ENCODE data around the gene NDE1.

DNA sequence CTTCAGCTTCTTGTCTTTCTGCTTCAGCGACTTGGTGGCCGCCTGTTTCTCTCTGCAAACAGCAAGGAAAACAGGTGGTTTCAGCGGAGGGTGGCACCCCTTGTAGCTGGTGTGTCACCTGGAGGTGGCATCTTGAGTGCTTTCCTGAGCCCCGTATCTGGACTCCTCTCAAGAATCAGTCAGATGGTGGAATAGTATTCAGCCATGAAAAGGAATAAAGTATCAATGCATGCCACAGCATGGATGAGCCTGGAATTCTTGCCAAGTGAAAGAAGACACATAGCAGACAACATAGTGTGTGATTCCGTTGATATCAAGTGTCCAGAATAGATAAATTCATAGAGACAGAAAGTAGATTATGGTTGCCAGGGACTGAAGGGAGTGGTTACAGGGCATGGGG is 65.2 kb downstream of the NDE1 start:
- TF ChIP-seq HOXA7 (CRISPR knock-in tag; IDR thresholded peaks at IDR 0.05) = no peak
- no peak for TF ChIP-seq TP53 (CRISPR knock-in tag; IDR thresholded peaks at IDR 0.05)
- TF ChIP-seq, protein P1, sequence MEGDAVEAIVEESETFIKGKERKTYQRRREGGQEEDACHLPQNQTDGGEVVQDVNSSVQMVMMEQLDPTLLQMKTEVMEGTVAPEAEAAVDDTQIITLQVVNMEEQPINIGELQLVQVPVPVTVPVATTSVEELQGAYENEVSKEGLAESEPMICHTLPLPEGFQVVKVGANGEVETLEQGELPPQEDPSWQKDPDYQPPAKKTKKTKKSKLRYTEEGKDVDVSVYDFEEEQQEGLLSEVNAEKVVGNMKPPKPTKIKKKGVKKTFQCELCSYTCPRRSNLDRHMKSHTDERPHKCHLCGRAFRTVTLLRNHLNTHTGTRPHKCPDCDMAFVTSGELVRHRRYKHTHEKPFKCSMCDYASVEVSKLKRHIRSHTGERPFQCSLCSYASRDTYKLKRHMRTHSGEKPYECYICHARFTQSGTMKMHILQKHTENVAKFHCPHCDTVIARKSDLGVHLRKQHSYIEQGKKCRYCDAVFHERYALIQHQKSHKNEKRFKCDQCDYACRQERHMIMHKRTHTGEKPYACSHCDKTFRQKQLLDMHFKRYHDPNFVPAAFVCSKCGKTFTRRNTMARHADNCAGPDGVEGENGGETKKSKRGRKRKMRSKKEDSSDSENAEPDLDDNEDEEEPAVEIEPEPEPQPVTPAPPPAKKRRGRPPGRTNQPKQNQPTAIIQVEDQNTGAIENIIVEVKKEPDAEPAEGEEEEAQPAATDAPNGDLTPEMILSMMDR (IDR thresholded peaks at IDR 0.05) = no peak
- no peak for TF ChIP-seq POLR2A (IDR thresholded peaks at IDR 0.05; ENCODE audit: low read length)
- no peak for TF ChIP-seq FOSB (CRISPR knock-in tag; IDR thresholded peaks at IDR 0.05)
- TF ChIP-seq, protein P2, sequence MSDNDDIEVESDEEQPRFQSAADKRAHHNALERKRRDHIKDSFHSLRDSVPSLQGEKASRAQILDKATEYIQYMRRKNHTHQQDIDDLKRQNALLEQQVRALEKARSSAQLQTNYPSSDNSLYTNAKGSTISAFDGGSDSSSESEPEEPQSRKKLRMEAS (IDR thresholded peaks at IDR 0.05) = no peak

Measured in A549 (cell line).